GM12801 (cell line): Measurements from ENCODE around the gene EIF3J.

Experiments
- CTCF ChIP-seq: IDR thresholded peaks from one replicate; pipeline ENCODE4 v1.5.1; 2011; ENCODE audit warnings: control low read depth; ENCODE audit not compliant: insufficient read length; ENCODE audit errors: extremely low read depth

The EIF3J gene

GRCh38 chr15:44501768-44502366 is 35.1 kb upstream of the EIF3J start:
- no peak for TF ChIP-seq CTCF

- TF ChIP-seq CTCF: no peak
These were observed 20.5 kb upstream of the EIF3J start for GRCh38 chr15:44516436-44516835.

- TF ChIP-seq CTCF: no peak
These were observed 17.4 kb upstream of the EIF3J start for GRCh38 chr15:44519537-44519936.

GRCh38 chr15:44525018-44525417 is 11.9 kb upstream of the EIF3J start:
- no peak for TF ChIP-seq CTCF

GRCh38 chr15:44527241-44527640 is 9.7 kb upstream of the EIF3J start:
- no peak for TF ChIP-seq CTCF

- no peak for TF ChIP-seq CTCF
These were observed 6.9 kb upstream of the EIF3J start for GRCh38 chr15:44529864-44530604.

- no peak for TF ChIP-seq CTCF
These were observed 6.3 kb upstream of the EIF3J start for GRCh38 chr15:44530653-44531052.
